Left colon (tissue), 2 donors: Measurements from ENCODE around the gene ADAMTS19. TPM values are rescaled to one million over a fixed set of nuclear protein-coding genes. Genes with fewer than 3 reads are reported as not detected.

Source experiments
- ATAC-seq: fragments of 200-7000 bp; cut with Tn5 transposase; one replicate; pipeline ENCODE4 v1.9.1; 2020; ENCODE audit warnings: mild to moderate bottlenecking, moderate library complexity
- DNase-seq, 2 donors: peaks; one replicate each; pipeline ENCODE4 v3.0.0-alpha.2; 2020
- intact Hi-C, 2 donors: fragments of 100-400 bp; cut with DNase I in 1 of 2; cut with micrococcal nuclease in 1 of 2; formaldehyde crosslinking; loops; one replicate each; pipeline versions ENCODE4 v1.11.2 to v1.14.0; 2022; cut with DNase I, micrococcal nuclease
- total RNA-seq, 2 donors: library from RNA; stranded (reverse); fragmentation: NEBNext Ultra II Directional; extraction: Animal tissue kit (Norgen Biotek cat#: 25700); gene quantifications; one replicate each; pipeline ENCODE4 v1.2.1, GENCODE V29; 2021
- donor health status: DM: no; HTN: no; CAD: no.
- donor health status: DM: yes; HTN: yes; CAD: no.

The ADAMTS19 gene
- total RNA-seq, 2 donors from 2014 or later = 0.49 to 0.67 TPM

GRCh38 chr5:129773376-129773775, 313.3 kb downstream of the ADAMTS19 start:
- intact Hi-C loops = loop anchor here in 1 of 2 donors (5.0 kb wide), 1 partner anchor 866 kb away; no protein-coding TSS in a partner anchor
- no peak for ATAC-seq
- DNase-seq = no peak

- intact Hi-C loops = no loop called here
- ATAC-seq = no peak
- no peak for DNase-seq
Observed at GRCh38 chr5:129781594-129781993, 321.5 kb downstream of the ADAMTS19 start.
